HEK293 (cell line): ENCODE data around the gene CDC37L1.

Experiments
- CTCF ChIA-PET: fragments of 350-600 bp; formaldehyde crosslinking; extraction: SDS; loops from one replicate; lab custom pipeline; 2021; ENCODE audit warnings: antibody characterized with exemption; lab: Yijun Ruan, JAX
- POLR2A ChIA-PET: fragments of 300-600 bp; formaldehyde crosslinking; extraction: SDS; loops from one replicate; lab custom pipeline; 2020; ENCODE audit warnings: antibody characterized with exemption, inconsistent platforms; lab: Yijun Ruan, JAX
- H3K27ac ChIP-seq: fragments of 200-500 bp; sonication (Bioruptor generic); 2 replicates; pipeline ENCODE4 v1.5.1; 2014; ENCODE audit warnings: low read depth, low read length, control low read depth, inconsistent platforms; ENCODE audit errors: extremely low read depth
- H3K36me3 ChIP-seq, 2 experiments: fragments of 200-500 bp in 1 of 2; sonication (Bioruptor generic) in 1 of 2; 1 replicate in 1 of 2; 2 replicates in 1 of 2; pipeline ENCODE4 v1.5.1; 2014 to 2017; ENCODE audit warnings: inconsistent platforms in 2 of 2, low read length in 2 of 2; ENCODE audit not compliant: control insufficient read depth in 2 of 2, insufficient read depth in 1 of 2
- H3K4me1 ChIP-seq: fragments of 200-500 bp; sonication (Bioruptor generic); 2 replicates; pipeline ENCODE4 v1.5.1; 2014; ENCODE audit warnings: mild to moderate bottlenecking, low read length, inconsistent platforms; ENCODE audit not compliant: control insufficient read depth, insufficient read depth
- H3K4me3 ChIP-seq: 2 replicates; pipeline ENCODE4 v1.5.1; 2011; ENCODE audit warnings: low read depth, mild to moderate bottlenecking, control low read depth, low read length, moderate library complexity
- H3K9me3 ChIP-seq: fragments of 200-500 bp; sonication (Bioruptor generic); 2 replicates; pipeline ENCODE4 v1.5.1; 2014; ENCODE audit warnings: low read depth, low read length, inconsistent platforms; ENCODE audit not compliant: control insufficient read depth, insufficient read depth
- PRDM1 ChIP-seq: fragments of 450-650 bp; formaldehyde crosslinking; IDR thresholded peaks from 2 replicates; pipeline ENCODE4; 2016; ENCODE audit warnings: missing biosample characterization, missing genetic modification characterization
- ZBTB10 ChIP-seq: fragments of 450-650 bp; formaldehyde crosslinking; IDR thresholded peaks from 2 replicates; pipeline ENCODE4 v1.5.1; 2016; ENCODE audit warnings: missing biosample characterization, missing genetic modification characterization
- ZFHX2 ChIP-seq: fragments of 450-650 bp; formaldehyde crosslinking; conservative IDR thresholded peaks from 2 replicates; pipeline ENCODE4 v1.5.1; 2016; ENCODE audit warnings: missing biosample characterization, missing genetic modification characterization
- ZIC2 ChIP-seq: fragments of 450-650 bp; formaldehyde crosslinking; IDR thresholded peaks from 2 replicates; pipeline ENCODE4 v1.5.1; 2016; ENCODE audit warnings: missing biosample characterization, missing genetic modification characterization
- ZNF184 ChIP-seq: fragments of 450-650 bp; IDR thresholded peaks from 2 replicates; pipeline ENCODE4 v1.5.1; 2018; ENCODE audit warnings: missing biosample characterization, mild to moderate bottlenecking, missing genetic modification characterization
- ZNF248 ChIP-seq: fragments of 450-650 bp; formaldehyde crosslinking; IDR thresholded peaks from 2 replicates; pipeline ENCODE4 v1.5.1; 2017; ENCODE audit warnings: missing biosample characterization, missing genetic modification characterization
- ZNF37A ChIP-seq: fragments of 450-650 bp; IDR thresholded peaks from 2 replicates; pipeline ENCODE4 v1.5.1; 2018; ENCODE audit warnings: missing biosample characterization, missing genetic modification characterization
- ZNF416 ChIP-seq: fragments of 450-650 bp; formaldehyde crosslinking; IDR thresholded peaks from 2 replicates; pipeline ENCODE4 v1.5.1; 2016; ENCODE audit warnings: missing biosample characterization, missing genetic modification characterization
- ZNF521 ChIP-seq: fragments of 450-650 bp; formaldehyde crosslinking; IDR thresholded peaks from 2 replicates; pipeline ENCODE4 v1.5.1; 2017; ENCODE audit warnings: missing biosample characterization, mild to moderate bottlenecking, missing genetic modification characterization
- ZNF623 ChIP-seq: fragments of 450-650 bp; formaldehyde crosslinking; IDR thresholded peaks from 2 replicates; pipeline ENCODE4 v1.5.1; 2016; ENCODE audit warnings: missing biosample characterization, missing genetic modification characterization
- ZNF664 ChIP-seq: fragments of 450-650 bp; formaldehyde crosslinking; IDR thresholded peaks from 2 replicates; pipeline ENCODE4 v1.5.1; 2016; ENCODE audit warnings: missing biosample characterization, missing genetic modification characterization
- ZNF747 ChIP-seq: fragments of 450-650 bp; formaldehyde crosslinking; IDR thresholded peaks from 2 replicates; pipeline ENCODE4 v1.5.1; 2016; ENCODE audit warnings: missing biosample characterization, missing genetic modification characterization
- TF ChIP-seq, protein P1 (sequence below): fragments of 450-650 bp; formaldehyde crosslinking; IDR thresholded peaks from 2 replicates; pipeline ENCODE4 v1.5.1; 2016; ENCODE audit warnings: missing biosample characterization, missing genetic modification characterization
- TF ChIP-seq, protein P2 (sequence below): fragments of 450-650 bp; formaldehyde crosslinking; IDR thresholded peaks from 2 replicates; pipeline ENCODE4 v1.5.1; 2016; ENCODE audit warnings: missing biosample characterization, missing genetic modification characterization

Gene CDC37L1

DNA sequence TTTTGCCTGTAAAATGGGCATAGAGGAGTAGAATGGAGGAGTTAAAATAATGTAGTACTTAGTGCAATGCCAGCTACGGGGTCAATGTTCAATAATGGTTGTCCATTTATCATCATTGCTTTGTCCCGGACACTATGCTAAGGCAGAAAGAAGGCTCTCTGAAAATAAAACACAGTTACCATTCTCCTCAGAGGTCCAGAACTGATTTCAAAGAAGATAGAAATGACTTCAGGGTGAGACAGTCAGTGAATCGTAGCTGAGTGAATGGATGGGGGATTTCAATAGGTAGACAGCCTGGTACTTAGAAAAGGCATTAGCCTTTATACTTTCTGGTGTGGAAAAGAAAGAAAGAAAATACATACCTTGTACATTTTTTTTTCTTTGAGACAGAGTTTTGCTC is 62.9 kb downstream of the CDC37L1 start:
- H3K4me3 ChIP-seq = no peak overlapping the region
- no peaks in the 10 kb centered on the region for H3K36me3 ChIP-seq
- H3K27ac ChIP-seq = no peak overlapping the region
- ChIA-PET CTCF (interaction anchor here (0.6 to 1.2 kb wide), 5 partner anchors 8 to 919 kb away, joined by 3 to 7 read pairs (median 3); no protein-coding TSS in a partner anchor), POLR2A (interaction anchor here (2.4 kb wide), 1 partner anchor 50 kb away, joined by 10 read pairs; the partner anchor contains the start of gene RCL1)
- TF ChIP-seq ZNF623 (tag by site-specific recombination) (no peak), ZNF664 (tag by site-specific recombination) (0 out of 2 replicates have a peak, but pooled peaks have one; percentile 64)
- H3K9me3 ChIP-seq = no peaks in the 10 kb centered on the region
- no peaks in the 10 kb centered on the region for H3K4me1 ChIP-seq

GRCh38 chr9:4743131-4743875 is 63.9 kb downstream of the CDC37L1 start:
- Histone ChIP-seq H3K4me1 (no peaks in the 10 kb centered on the region), H3K27ac (no peak overlapping the region), H3K4me3 (no peak overlapping the region), H3K36me3 (no peaks in the 10 kb centered on the region), H3K9me3 (no peaks in the 10 kb centered on the region)
- ChIA-PET CTCF (interaction anchor here (0.6 to 4.5 kb wide), 5 partner anchors 15 to 312 kb away, joined by 3 to 25 read pairs (median 4); no protein-coding TSS in a partner anchor), POLR2A (interaction anchor here (0.5 kb wide), 1 partner anchor 41 kb away, joined by 4 read pairs; no protein-coding TSS in a partner anchor)
- TF ChIP-seq, protein P1, sequence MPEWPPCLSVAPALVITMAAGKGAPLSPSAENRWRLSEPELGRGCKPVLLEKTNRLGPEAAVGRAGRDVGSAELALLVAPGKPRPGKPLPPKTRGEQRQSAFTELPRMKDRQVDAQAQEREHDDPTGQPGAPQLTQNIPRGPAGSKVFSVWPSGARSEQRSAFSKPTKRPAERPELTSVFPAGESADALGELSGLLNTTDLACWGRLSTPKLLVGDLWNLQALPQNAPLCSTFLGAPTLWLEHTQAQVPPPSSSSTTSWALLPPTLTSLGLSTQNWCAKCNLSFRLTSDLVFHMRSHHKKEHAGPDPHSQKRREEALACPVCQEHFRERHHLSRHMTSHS = no peak
- no peak for TF ChIP-seq ZNF521 (tag by site-specific recombination)
- no peak for TF ChIP-seq ZFHX2
- TF ChIP-seq, protein P2, sequence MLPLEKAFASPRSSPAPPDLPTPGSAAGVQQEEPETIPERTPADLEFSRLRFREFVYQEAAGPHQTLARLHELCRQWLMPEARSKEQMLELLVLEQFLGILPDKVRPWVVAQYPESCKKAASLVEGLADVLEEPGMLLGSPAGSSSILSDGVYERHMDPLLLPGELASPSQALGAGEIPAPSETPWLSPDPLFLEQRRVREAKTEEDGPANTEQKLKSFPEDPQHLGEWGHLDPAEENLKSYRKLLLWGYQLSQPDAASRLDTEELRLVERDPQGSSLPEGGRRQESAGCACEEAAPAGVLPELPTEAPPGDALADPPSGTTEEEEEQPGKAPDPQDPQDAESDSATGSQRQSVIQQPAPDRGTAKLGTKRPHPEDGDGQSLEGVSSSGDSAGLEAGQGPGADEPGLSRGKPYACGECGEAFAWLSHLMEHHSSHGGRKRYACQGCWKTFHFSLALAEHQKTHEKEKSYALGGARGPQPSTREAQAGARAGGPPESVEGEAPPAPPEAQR (tag by site-specific recombination) = no peak
- no peak for TF ChIP-seq ZNF747 (tag by site-specific recombination)
- peak; percentile 87 for TF ChIP-seq PRDM1 (tag by site-specific recombination)
- TF ChIP-seq ZNF416 (tag by site-specific recombination) = no peak
- TF ChIP-seq ZNF37A (tag by site-specific recombination) = no peak
- TF ChIP-seq ZNF248 (tag by site-specific recombination) = no peak
- TF ChIP-seq ZBTB10 (tag by site-specific recombination) = no peak
- peak; percentile 57; the same call in 1 of the 2 replicates for TF ChIP-seq ZIC2 (tag by site-specific recombination)

DNA sequence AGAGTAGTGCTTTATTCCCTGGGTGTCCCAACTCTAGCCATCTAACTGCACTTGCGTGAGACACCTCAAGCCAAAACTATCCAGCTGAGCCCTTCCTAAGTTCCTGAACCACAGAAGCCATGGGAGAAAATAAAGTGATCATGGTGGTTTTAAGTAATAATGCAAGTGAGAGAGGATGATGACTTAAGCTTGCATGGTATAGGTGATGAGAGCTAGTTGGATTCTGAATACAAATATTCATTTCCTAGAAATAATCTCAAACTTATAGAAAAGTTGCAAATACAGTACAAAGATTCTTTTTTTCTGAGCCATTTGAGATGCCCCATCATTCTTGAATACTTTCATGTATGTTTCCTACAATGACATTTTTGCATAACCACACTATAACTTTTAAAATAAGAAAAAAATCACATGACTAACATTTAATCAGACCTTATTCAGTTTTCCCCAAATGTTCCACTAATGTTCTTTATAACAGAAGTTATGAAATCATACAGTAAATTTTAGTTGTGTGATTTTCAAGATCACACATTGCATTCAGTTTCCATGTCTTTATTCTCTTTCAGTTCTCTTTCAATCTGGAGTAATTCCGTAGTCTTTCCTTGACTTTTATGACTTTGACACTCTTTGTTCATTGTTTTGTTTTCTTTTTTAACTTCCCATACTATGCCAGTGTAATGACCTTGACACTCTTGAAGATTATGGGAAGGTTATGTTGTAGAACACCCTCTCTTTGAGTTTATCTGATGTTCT is 67.1 kb downstream of the CDC37L1 start:
- ChIA-PET POLR2A (interaction anchor here (1.0 kb wide), 1 partner anchor 691 kb away, joined by 3 read pairs; the partner anchor contains the start of gene PLGRKT), CTCF (interaction anchor here (0.6 to 4.5 kb wide), 4 partner anchors 13 to 64 kb away, joined by 3 to 25 read pairs (median 4); no protein-coding TSS in a partner anchor)
- TF ChIP-seq ZNF184 (tag by site-specific recombination) = no peak
- Histone ChIP-seq H3K27ac (no peak overlapping the region), H3K4me1 (no peaks in the 10 kb centered on the region), H3K4me3 (no peak overlapping the region), H3K9me3 (no peaks in the 10 kb centered on the region), H3K36me3 (no peaks in the 10 kb centered on the region)
